Activated CD8-positive, alpha-beta memory T cell treated with anti-CD3 and anti-CD28 coated beads for 36 hours (primary cell): ENCODE data around the gene GRSF1. TPM values are rescaled to one million over a fixed set of nuclear protein-coding genes. Genes with fewer than 3 reads are reported as not detected.

Source experiments
- CTCF ChIA-PET: fragments of 350-600 bp; sonication (Branson Sonifier 250); formaldehyde crosslinking; loops from one replicate; lab custom pipeline; 2021; ENCODE audit warnings: antibody characterized with exemption; lab: Charles Lee
- POLR2A ChIA-PET: fragments of 350-600 bp; sonication (Branson Sonifier 250); formaldehyde crosslinking; loops from one replicate; lab custom pipeline; 2021; ENCODE audit warnings: antibody characterized with exemption; lab: Charles Lee
- total RNA-seq, 2 experiments: library from RNA; stranded (reverse); gene quantifications; one replicate each; pipeline ENCODE4 v1.2.3, GENCODE V29; 2021

Gene GRSF1
- total RNA-seq, 2 experiments from 2014 or later: 117 TPM

GRCh38 chr4:70838666-70839588 lies 763 bp downstream of the GRSF1 start:
- POLR2A ChIA-PET: interaction anchor here (0.6 to 2.0 kb wide), 13 partner anchors 9 to 155 kb away, joined by 3 to 13 read pairs (median 4); partner anchors contain the start of genes DCK and MOB1B
- CTCF ChIA-PET: interaction anchor here (0.6 to 1.6 kb wide), 8 partner anchors 30 to 168 kb away, joined by 3 to 4 read pairs (median 3); partner anchors contain the start of genes MOB1B and UTP3

GRCh38 chr4:70838204-70838603 lies 1.5 kb downstream of the GRSF1 start:
- ChIA-PET POLR2A (interaction anchor here (0.6 to 2.0 kb wide), 10 partner anchors 15 to 512 kb away, joined by 3 to 13 read pairs (median 4); partner anchors contain the start of genes DCK and MOB1B), CTCF (interaction anchor here (0.6 to 1.5 kb wide), 7 partner anchors 31 to 172 kb away, joined by 3 to 4 read pairs (median 3); partner anchors contain the start of gene UTP3)

- ChIA-PET CTCF (no interaction called here), POLR2A (no interaction called here)
These were observed 3.6 kb downstream of the GRSF1 start for GRCh38 chr4:70836081-70836480.

- ChIA-PET CTCF (no interaction called here), POLR2A (no interaction called here)
These were observed 6.0 kb downstream of the GRSF1 start for GRCh38 chr4:70833675-70834074.

- CTCF ChIA-PET: no interaction called here
- POLR2A ChIA-PET: no interaction called here
These were observed 8.4 kb downstream of the GRSF1 start for GRCh38 chr4:70831293-70831692.

- ChIA-PET POLR2A (interaction anchor here (0.6 to 1.2 kb wide), 2 partner anchors 10 to 12 kb away, joined by 6 to 8 read pairs; partner anchors contain the start of gene GRSF1), CTCF (no interaction called here)
These were observed 9.6 kb downstream of the GRSF1 start for GRCh38 chr4:70830054-70830453.

- ChIA-PET CTCF (no interaction called here), POLR2A (no interaction called here)
These were observed 10.2 kb downstream of the GRSF1 start for GRCh38 chr4:70829492-70829891.

- POLR2A ChIA-PET: interaction anchor here (0.9 kb wide), 1 partner anchor 212 kb away, joined by 3 read pairs; no protein-coding TSS in a partner anchor
- CTCF ChIA-PET: no interaction called here
These were observed 10.7 kb downstream of the GRSF1 start for GRCh38 chr4:70829015-70829414.

- ChIA-PET POLR2A (interaction anchor here (0.6 to 0.8 kb wide), 2 partner anchors 11 to 24 kb away, joined by 3 to 6 read pairs; no protein-coding TSS in a partner anchor), CTCF (no interaction called here)
These were observed 20.8 kb downstream of the GRSF1 start for GRCh38 chr4:70818921-70819320.

- POLR2A ChIA-PET: interaction anchor here (0.6 kb wide), 1 partner anchor 12 kb away, joined by 6 read pairs; no protein-coding TSS in a partner anchor
- CTCF ChIA-PET: interaction anchor here (0.7 kb wide), 1 partner anchor 191 kb away, joined by 3 read pairs; no protein-coding TSS in a partner anchor
These were observed 21.4 kb downstream of the GRSF1 start for GRCh38 chr4:70818173-70818855.

- POLR2A ChIA-PET: no interaction called here
- CTCF ChIA-PET: no interaction called here
These were observed 22.8 kb downstream of the GRSF1 start for GRCh38 chr4:70816894-70817293.

- CTCF ChIA-PET: no interaction called here
- POLR2A ChIA-PET: no interaction called here
These were observed 24.3 kb downstream of the GRSF1 start for GRCh38 chr4:70815370-70815769.

GRCh38 chr4:70808151-70808550 lies 31.5 kb downstream of the GRSF1 start:
- CTCF ChIA-PET: no interaction called here
- POLR2A ChIA-PET: interaction anchor here (0.6 kb wide), 1 partner anchor 29 kb away, joined by 9 read pairs; no protein-coding TSS in a partner anchor

GRCh38 chr4:70802928-70803580 lies 36.6 kb downstream of the GRSF1 start:
- ChIA-PET CTCF (no interaction called here), POLR2A (no interaction called here)

GRCh38 chr4:70801265-70801809 lies 38.4 kb downstream of the GRSF1 start:
- ChIA-PET CTCF (interaction anchor here (0.6 kb wide), 1 partner anchor 85 kb away, joined by 3 read pairs; no protein-coding TSS in a partner anchor), POLR2A (no interaction called here)

GRCh38 chr4:70793626-70794025 lies 46.1 kb downstream of the GRSF1 start:
- CTCF ChIA-PET: no interaction called here
- POLR2A ChIA-PET: no interaction called here

GRCh38 chr4:70788733-70789132 lies 51.0 kb downstream of the GRSF1 start:
- POLR2A ChIA-PET: no interaction called here
- CTCF ChIA-PET: interaction anchor here (1.0 kb wide), 1 partner anchor 52 kb away, joined by 3 read pairs; no protein-coding TSS in a partner anchor

- CTCF ChIA-PET: no interaction called here
- POLR2A ChIA-PET: no interaction called here
These were observed 52.2 kb downstream of the GRSF1 start for GRCh38 chr4:70787496-70787895.

GRCh38 chr4:70783096-70783495 lies 56.6 kb downstream of the GRSF1 start:
- POLR2A ChIA-PET: no interaction called here
- CTCF ChIA-PET: no interaction called here
